ENCODE measurements around the gene MKS1. TPM values are rescaled to one million over a fixed set of nuclear protein-coding genes. Genes with fewer than 3 reads are reported as not detected.

MKS1 gene
- total RNA-seq, 1 experiment from 2014 or later = 29.8 TPM

GRCh38 chr17:58207451-58207850 lies 11.6 kb downstream of the MKS1 start:
- Histone ChIP-seq H2AFZ (ENCODE audit: low read depth, low read length, poor library complexity, severe bottlenecking) (no peak overlapping the region), H3K4me2 (ENCODE audit: low read length) (no peak overlapping the region), H3K79me2 (ENCODE audit: insufficient read depth, low read length) (no peaks in the 10 kb centered on the region), H3K4me3 (replicated peaks in 1 of 2; ENCODE audit: low read depth in 1 of 2, low read length in 2 of 2) (no peak overlapping the region), H3K4me1 (ENCODE audit: control insufficient read depth in 1 of 2, insufficient read depth in 2 of 2, low read length in 2 of 2) (no peaks in the 10 kb centered on the region), H3K9me3 (ENCODE audit: control insufficient read depth in 1 of 2, insufficient read depth in 1 of 2, low read depth in 1 of 2, low read length in 2 of 2) (no peaks in the 10 kb centered on the region), H4K20me1 (ENCODE audit: insufficient read depth) (no peaks in the 10 kb centered on the region), H3K9me2 (ENCODE audit: insufficient read depth) (no peaks in the 10 kb centered on the region), H3K27ac (ENCODE audit: low read depth, low read length) (no peak overlapping the region), H3K36me3 (ENCODE audit: control insufficient read depth in 1 of 2, insufficient read depth in 2 of 2, low read length in 2 of 2) (peaks cover 5 to 15% of the 10 kb centered on the region in 2 experiments; a peak in 3 of 4 replicates), H3K27me3 (ENCODE audit: insufficient read depth, low read length) (no peaks in the 10 kb centered on the region), H3K9ac (ENCODE audit: low read length) (no peak overlapping the region)
- no peak for TF ChIP-seq EZH2phosphoT487 (IDR thresholded peaks at IDR 0.05; ENCODE audit: borderline replicate concordance)
- no peak for TF ChIP-seq POLR2AphosphoS5 (IDR thresholded peaks at IDR 0.05; ENCODE audit: low read depth, low read length)
- no peak for TF ChIP-seq SRF (IDR thresholded peaks at IDR 0.05; ENCODE audit: low read depth)
- intact Hi-C loops (cut with micrococcal nuclease) = no loop called here
- DNase-seq (ENCODE audit: low read depth, low spot score) (no peak), ATAC-seq (no peak)
- BruUV-seq (replicated peaks) = no TSS peak
- CTCF ChIA-PET = no interaction called here
- POLR2A ChIA-PET = no interaction called here
- RAD21 ChIA-PET (ENCODE audit: low non-redundant PET in 1 of 2, low total read pairs in 2 of 2, uncharacterized antibody in 2 of 2, unreplicated experiment in 2 of 2) = no interaction called here

GRCh38 chr17:58205936-58206335 lies 13.1 kb downstream of the MKS1 start:
- H3K4me2 ChIP-seq (ENCODE audit: low read length) = no peak overlapping the region
- H3K4me3 ChIP-seq (replicated peaks in 1 of 2; ENCODE audit: low read depth in 1 of 2, low read length in 2 of 2) = no peak overlapping the region
- ChIA-PET POLR2A (no interaction called here), CTCF (no interaction called here), RAD21 (ENCODE audit: low non-redundant PET in 1 of 2, low total read pairs in 2 of 2, uncharacterized antibody in 2 of 2, unreplicated experiment in 2 of 2) (no interaction called here)
- H2AFZ ChIP-seq (ENCODE audit: low read depth, low read length, poor library complexity, severe bottlenecking) = no peak overlapping the region
- H3K27ac ChIP-seq (ENCODE audit: low read depth, low read length) = no peak overlapping the region
- DNase-seq (ENCODE audit: low read depth, low spot score) (no peak), ATAC-seq (no peak)
- no peaks in the 10 kb centered on the region for H3K27me3 ChIP-seq (ENCODE audit: insufficient read depth, low read length)
- H4K20me1 ChIP-seq (ENCODE audit: insufficient read depth) = no peaks in the 10 kb centered on the region
- H3K36me3 ChIP-seq (ENCODE audit: control insufficient read depth in 1 of 2, insufficient read depth in 2 of 2, low read length in 2 of 2) = peaks cover 0 to 9% of the 10 kb centered on the region in 2 experiments; a peak in 2 of 4 replicates
- H3K9me3 ChIP-seq (ENCODE audit: control insufficient read depth in 1 of 2, insufficient read depth in 1 of 2, low read depth in 1 of 2, low read length in 2 of 2) = no peaks in the 10 kb centered on the region
- H3K79me2 ChIP-seq (ENCODE audit: insufficient read depth, low read length) = no peaks in the 10 kb centered on the region
- no peaks in the 10 kb centered on the region for H3K9me2 ChIP-seq (ENCODE audit: insufficient read depth)
- no TSS peak for BruUV-seq (replicated peaks)
- H3K4me1 ChIP-seq (ENCODE audit: control insufficient read depth in 1 of 2, insufficient read depth in 2 of 2, low read length in 2 of 2) = no peaks in the 10 kb centered on the region
- H3K9ac ChIP-seq (ENCODE audit: low read length) = no peak overlapping the region
- intact Hi-C loops (cut with micrococcal nuclease) = no loop called here
- no peak for TF ChIP-seq TCF7L2 (IDR thresholded peaks at IDR 0.05; ENCODE audit: borderline replicate concordance, extremely low read depth, insufficient read depth, insufficient read length)
- TF ChIP-seq JUND (IDR thresholded peaks at IDR 0.05) = no peak
- TF ChIP-seq ZNF274 (IDR thresholded peaks at IDR 0.05; ENCODE audit: low read depth, low read length) = no peak
- TF ChIP-seq POLR2A (IDR thresholded peaks at IDR 0.05; ENCODE audit: borderline replicate concordance, extremely low read depth, insufficient read depth, insufficient read length) = no peak
- TF ChIP-seq MAX (IDR thresholded peaks at IDR 0.05) = no peak
- no peak for TF ChIP-seq CTCF (IDR thresholded peaks at IDR 0.05 in 2 of 3, conservative IDR thresholded peaks at IDR 0.05 in 1 of 3; ENCODE audit: borderline replicate concordance in 1 of 3, insufficient read depth in 1 of 3, low read depth in 2 of 3, low read length in 2 of 3)
- TF ChIP-seq SP1 (IDR thresholded peaks at IDR 0.05; ENCODE audit: low read depth) = no peak
- TF ChIP-seq SRF (IDR thresholded peaks at IDR 0.05; ENCODE audit: low read depth) = no peak
- no peak for TF ChIP-seq SIN3A (IDR thresholded peaks at IDR 0.05; ENCODE audit: low read depth)
- TF ChIP-seq FOSL1 (IDR thresholded peaks at IDR 0.05; ENCODE audit: low read depth) = no peak
- no peak for TF ChIP-seq ELF1 (IDR thresholded peaks at IDR 0.05; ENCODE audit: borderline replicate concordance, low read depth)
- no peak for TF ChIP-seq EZH2phosphoT487 (IDR thresholded peaks at IDR 0.05; ENCODE audit: borderline replicate concordance)
- no peak for TF ChIP-seq ZBTB33 (IDR thresholded peaks at IDR 0.05; ENCODE audit: extremely low read depth, insufficient replicate concordance, low read length)
- no peak for TF ChIP-seq POLR2AphosphoS5 (IDR thresholded peaks at IDR 0.05; ENCODE audit: low read depth, low read length)
- no peak for TF ChIP-seq RAD21 (IDR thresholded peaks at IDR 0.05; ENCODE audit: low read depth)
- no peak for TF ChIP-seq YY1 (IDR thresholded peaks at IDR 0.05; ENCODE audit: extremely low read depth, insufficient replicate concordance, low read depth, low read length)
- TF ChIP-seq EGR1 (IDR thresholded peaks at IDR 0.05; ENCODE audit: low read depth) = no peak
- TF ChIP-seq CBX3 (IDR thresholded peaks at IDR 0.05; ENCODE audit: low read depth) = no peak

Measured in HCT116 (cell line).